Esophagus muscularis mucosa (tissue), 4 donors: ENCODE measurements around the gene NUP155. TPM values are rescaled to one million over a fixed set of nuclear protein-coding genes. Genes with fewer than 3 reads are reported as not detected.
"Not testable (repeated sequence)": the region's sequence is repeated elsewhere in the genome, so short reads cannot be mapped to it uniquely, and the experiment has no call there.

Source experiments
- DNase-seq: peaks from one replicate; pipeline ENCODE4 v3.0.0-alpha.2; 2017; ENCODE audit errors: extremely low spot score
- H3K27ac ChIP-seq, 4 donors: fragments of 200-600 bp; sonication (generic); replicated peaks in 1 of 4; 1 replicate in 3 of 4; 2 replicates in 1 of 4; pipeline ENCODE4 v1.5.1; 2016 to 2019; ENCODE audit warnings: mild to moderate bottlenecking in 1 of 4
- H3K27me3 ChIP-seq, 4 donors: fragments of 200-600 bp; sonication (generic); one replicate each; pipeline versions ENCODE4 v1.5.1 to v1.6.0; 2016 to 2019
- H3K36me3 ChIP-seq, 4 donors: fragments of 200-600 bp; sonication (generic); one replicate each; pipeline ENCODE4 v1.5.1; 2016 to 2019
- H3K4me1 ChIP-seq, 4 donors: fragments of 200-600 bp; sonication (generic); one replicate each; pipeline ENCODE4 v1.5.1; 2016 to 2019
- H3K4me3 ChIP-seq, 4 donors: fragments of 200-600 bp; sonication (generic); 1 replicate in 2 of 4; 2 replicates in 2 of 4; pipeline ENCODE4 v1.5.1; 2016 to 2019; ENCODE audit warnings: mild to moderate bottlenecking in 4 of 4, moderate library complexity in 1 of 4
- H3K9me3 ChIP-seq, 4 donors: fragments of 200-600 bp; sonication (generic); 1 replicate in 3 of 4; 2 replicates in 1 of 4; pipeline ENCODE4 v1.5.1; 2016 to 2019
- EP300 ChIP-seq: sonication (generic); formaldehyde crosslinking; IDR thresholded peaks from one replicate; pipeline ENCODE4 v1.6.1; 2017; ENCODE audit warnings: antibody characterized with exemption
- POLR2A ChIP-seq: fragments of 450-650 bp; IDR thresholded peaks from one replicate; pipeline ENCODE4 v1.6.1; 2017; ENCODE audit warnings: antibody characterized with exemption, moderate library complexity, mild to moderate bottlenecking, low read depth
- POLR2AphosphoS5 ChIP-seq, 2 donors: sonication (generic); formaldehyde crosslinking; IDR thresholded peaks; one replicate each; pipeline ENCODE4 v1.6.1; 2017; ENCODE audit warnings: antibody characterized with exemption in 2 of 2
- WGBS: methylation state at CpG from one replicate; pipeline ENCODE4 v1.1.5; 2018; 5-methylcytosine and 5-hydroxymethylcytosine counted together
- intact Hi-C: fragments of 100-400 bp; cut with DNase I; formaldehyde crosslinking; loops from one replicate; pipeline ENCODE4 v1.15.1; 2023
- total RNA-seq, 4 donors: library from RNA; depleted of rRNA; stranded (reverse); fragments of >200 nt; gene quantifications; one replicate each; pipeline versions ENCODE4 v1.1.0 to v1.2.1, GENCODE V29; 2016
- TF ChIP-seq, protein P1 (sequence below), 3 experiments: fragments of 200-600 bp in 2 of 3; fragments of 450-650 bp in 1 of 3; sonication (generic) in 2 of 3; IDR thresholded peaks; one replicate each; pipeline ENCODE4 v1.5.1; 2017 to 2019; ENCODE audit warnings: antibody characterized with exemption in 3 of 3, mild to moderate bottlenecking in 2 of 3, moderate library complexity in 1 of 3

The NUP155 gene
- total RNA-seq, 4 donors from 2014 or later, result 12.2 to 17.1 (median 15.8) TPM

DNA sequence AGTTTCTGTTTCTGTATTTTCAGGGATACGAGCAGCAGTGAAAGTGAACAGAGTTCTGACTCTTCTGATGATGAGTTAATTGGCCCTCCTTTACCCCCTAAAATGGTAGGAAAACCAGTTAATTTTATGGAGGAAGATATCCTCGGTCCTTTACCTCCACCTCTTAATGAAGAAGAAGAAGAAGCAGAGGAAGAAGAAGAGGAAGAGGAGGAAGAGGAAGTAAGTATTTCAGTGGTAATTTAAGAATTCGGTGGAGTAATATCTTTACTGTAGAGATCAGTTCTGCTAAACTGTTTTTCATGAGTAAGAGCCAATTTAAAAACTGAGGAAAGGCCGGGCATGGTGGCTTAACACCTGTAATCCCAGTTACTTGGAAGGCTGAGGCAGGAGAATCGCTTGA is 25.4 kb upstream of the NUP155 start:
- no peaks in the 10 kb centered on the region for H3K27me3 ChIP-seq
- no peaks in the 10 kb centered on the region for H3K9me3 ChIP-seq
- intact Hi-C loops, result no loop called here
- H3K4me1 ChIP-seq, result no peaks in the 10 kb centered on the region
- no peak overlapping the region for H3K4me3 ChIP-seq
- DNase-seq, result no peak
- H3K36me3 ChIP-seq, result peaks cover 20 to 97% (median 69%) of the 10 kb centered on the region in 4 donors
- WGBS, result 89% methylated on average over 5 of the region's 5 CpGs
- TF ChIP-seq EP300 (no peak), POLR2AphosphoS5 (IDR thresholded peaks at IDR 0.05) (no peak), POLR2A (no peak)
- TF ChIP-seq, protein P1, sequence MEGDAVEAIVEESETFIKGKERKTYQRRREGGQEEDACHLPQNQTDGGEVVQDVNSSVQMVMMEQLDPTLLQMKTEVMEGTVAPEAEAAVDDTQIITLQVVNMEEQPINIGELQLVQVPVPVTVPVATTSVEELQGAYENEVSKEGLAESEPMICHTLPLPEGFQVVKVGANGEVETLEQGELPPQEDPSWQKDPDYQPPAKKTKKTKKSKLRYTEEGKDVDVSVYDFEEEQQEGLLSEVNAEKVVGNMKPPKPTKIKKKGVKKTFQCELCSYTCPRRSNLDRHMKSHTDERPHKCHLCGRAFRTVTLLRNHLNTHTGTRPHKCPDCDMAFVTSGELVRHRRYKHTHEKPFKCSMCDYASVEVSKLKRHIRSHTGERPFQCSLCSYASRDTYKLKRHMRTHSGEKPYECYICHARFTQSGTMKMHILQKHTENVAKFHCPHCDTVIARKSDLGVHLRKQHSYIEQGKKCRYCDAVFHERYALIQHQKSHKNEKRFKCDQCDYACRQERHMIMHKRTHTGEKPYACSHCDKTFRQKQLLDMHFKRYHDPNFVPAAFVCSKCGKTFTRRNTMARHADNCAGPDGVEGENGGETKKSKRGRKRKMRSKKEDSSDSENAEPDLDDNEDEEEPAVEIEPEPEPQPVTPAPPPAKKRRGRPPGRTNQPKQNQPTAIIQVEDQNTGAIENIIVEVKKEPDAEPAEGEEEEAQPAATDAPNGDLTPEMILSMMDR (IDR thresholded peaks at IDR 0.05), result no peak
- no peak overlapping the region for H3K27ac ChIP-seq

DNA sequence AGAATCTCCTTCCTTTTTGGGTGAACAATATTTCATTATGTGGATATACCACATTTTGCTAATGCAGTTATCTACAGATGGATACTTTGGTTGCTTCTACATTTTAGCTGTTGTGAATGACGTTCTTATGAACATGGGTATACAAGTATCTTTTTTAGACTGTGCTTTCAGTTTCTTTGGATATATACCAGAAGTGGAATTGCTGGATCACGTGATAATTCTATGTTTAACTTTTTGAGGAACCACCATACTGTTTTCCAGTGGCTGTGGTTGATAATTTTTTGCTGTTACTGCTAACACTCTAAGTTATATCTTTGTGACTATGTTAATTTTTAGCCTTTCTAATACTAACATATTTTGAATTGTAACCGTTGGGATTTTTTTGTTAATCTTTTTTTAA is 20.7 kb upstream of the NUP155 start:
- H3K36me3 ChIP-seq, result peaks cover 18 to 67% (median 33%) of the 10 kb centered on the region in 4 donors
- no peaks in the 10 kb centered on the region for H3K9me3 ChIP-seq
- H3K4me3 ChIP-seq, result no peak overlapping the region
- no peaks in the 10 kb centered on the region for H3K27me3 ChIP-seq
- intact Hi-C loops, result no loop called here
- WGBS, result 81% methylated on average over 3 of the region's 3 CpGs
- DNase-seq, result no peak
- no peak overlapping the region for H3K27ac ChIP-seq
- no peaks in the 10 kb centered on the region for H3K4me1 ChIP-seq
- TF ChIP-seq EP300 (no peak), POLR2A (no peak), POLR2AphosphoS5 (IDR thresholded peaks at IDR 0.05) (no peak)
- TF ChIP-seq, protein P1 (IDR thresholded peaks at IDR 0.05), result no peak

DNA sequence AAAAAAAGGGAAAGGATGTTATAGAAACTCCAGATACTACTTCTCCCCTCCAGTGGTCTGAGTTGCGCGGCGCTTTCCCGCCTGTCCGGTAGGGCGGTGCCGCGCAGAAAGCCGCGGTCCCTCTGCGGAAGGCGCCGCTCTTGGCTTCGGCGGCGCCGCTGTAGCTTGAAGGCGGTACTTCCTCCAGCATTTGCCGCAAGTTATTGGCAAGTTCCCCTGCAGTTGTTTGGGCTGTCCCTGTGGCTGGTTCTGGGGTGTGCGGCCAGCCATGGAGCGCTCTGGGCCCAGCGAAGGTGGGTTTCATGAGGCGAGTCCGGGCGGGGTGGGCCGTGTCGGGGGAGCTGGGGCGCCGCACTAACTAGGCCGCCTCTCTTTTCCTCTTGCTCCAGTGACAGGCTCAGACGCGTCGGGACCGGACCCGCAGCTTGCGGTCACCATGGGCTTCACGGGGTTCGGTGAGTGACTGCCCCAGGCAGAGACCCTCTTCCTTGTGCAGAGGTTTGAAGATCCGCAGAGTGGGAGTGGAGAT is 8.3 kb upstream of the NUP155 start, which contains the start of gene WDR70:
Gene WDR70, plus strand, starts transcription at position 219 of the 529 bp plus-strand sequence. Its CDS starts 50 bp downstream, at position 269.
- H3K27ac ChIP-seq, result peak within 1 kb of the TSS; percentile 66 to 83 (median 76)
- DNase-seq, result peak; percentile 92
- H3K27me3 ChIP-seq, intact Hi-C loops, H3K9me3 ChIP-seq: not testable (repeated sequence)
- peaks cover 20 to 34% (median 29%) of the 10 kb centered on the region in 4 donors for H3K36me3 ChIP-seq
- H3K4me3 ChIP-seq, result peak within 1 kb of the TSS; percentile 77 to 94 (median 84)
- TF ChIP-seq, protein P1 (IDR thresholded peaks at IDR 0.05), result peak; percentile 61 to 66 (median 63)
- peak; percentile 71 to 80 for TF ChIP-seq POLR2AphosphoS5 (IDR thresholded peaks at IDR 0.05)
- under 1% methylated on average over 24 of the region's 39 CpGs for WGBS
- peaks cover 14 to 22% (median 18%) of the 10 kb centered on the region in 4 donors for H3K4me1 ChIP-seq

DNA sequence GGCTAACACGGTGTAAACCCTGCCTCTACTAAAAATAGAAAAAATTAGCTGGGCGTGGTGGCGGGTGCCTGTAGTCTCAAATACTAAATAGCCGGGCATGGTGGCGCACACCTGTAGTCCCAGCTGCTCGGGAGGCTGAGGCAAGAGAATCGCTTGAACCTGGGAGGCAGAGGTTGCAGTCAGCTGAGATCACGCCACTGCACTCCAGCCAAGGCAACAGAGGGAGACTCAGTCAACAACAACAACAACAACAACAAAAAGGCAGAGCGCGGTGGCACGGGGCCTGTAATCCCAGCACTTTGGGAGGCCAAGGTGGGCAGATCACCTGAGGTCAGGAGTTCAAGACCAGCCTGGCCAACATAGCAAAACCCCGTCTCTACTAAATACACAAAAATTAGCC is 7.2 kb upstream of the NUP155 start:
- H3K27me3 ChIP-seq, intact Hi-C loops, H3K4me3 ChIP-seq, H3K9me3 ChIP-seq, H3K27ac ChIP-seq, DNase-seq: not testable (repeated sequence)
- Histone ChIP-seq H3K4me1 (peaks cover 14 to 22% (median 18%) of the 10 kb centered on the region in 4 donors), H3K36me3 (peaks cover 11 to 23% (median 19%) of the 10 kb centered on the region in 4 donors)
- WGBS, result 92% methylated on average over 10 of the region's 12 CpGs

DNA sequence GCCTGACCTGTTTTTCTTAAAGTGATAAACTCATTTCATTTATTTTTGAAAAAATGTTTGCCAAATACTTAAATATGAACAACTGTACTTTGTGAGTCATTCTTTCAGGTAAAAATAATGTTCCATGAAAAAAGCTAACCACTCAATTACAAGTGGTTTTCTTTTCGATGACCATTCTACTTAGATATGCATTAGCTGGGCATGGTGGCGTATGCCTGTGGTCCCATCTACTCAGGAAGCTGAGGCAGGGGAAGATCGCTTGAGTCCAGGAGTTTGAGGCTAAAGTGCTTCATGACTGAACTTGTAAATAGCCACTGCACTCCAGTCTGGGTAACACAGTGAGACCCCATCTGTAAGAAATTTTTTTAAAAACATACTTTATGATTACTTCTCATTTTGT is 4.2 kb upstream of the NUP155 start:
- DNase-seq, result no peak
- Histone ChIP-seq H3K4me1 (peaks cover 11 to 21% (median 16%) of the 10 kb centered on the region in 4 donors), H3K27me3 (no peaks in the 10 kb centered on the region), H3K27ac (no peak overlapping the region), H3K4me3 (no peak overlapping the region), H3K9me3 (no peaks in the 10 kb centered on the region), H3K36me3 (no peaks in the 10 kb centered on the region)
- intact Hi-C loops, result no loop called here
- WGBS, result 82% methylated on average over 3 of the region's 3 CpGs
- TF ChIP-seq, protein P1 (IDR thresholded peaks at IDR 0.05), result no peak
- TF ChIP-seq POLR2A (no peak), EP300 (no peak), POLR2AphosphoS5 (IDR thresholded peaks at IDR 0.05) (no peak)
